Measurements from ENCODE around the gene PTPN3. TPM values are rescaled to one million over a fixed set of nuclear protein-coding genes. Genes with fewer than 3 reads are reported as not detected.

PTPN3 gene
- polyA plus RNA-seq, 12 donors = 2.7 to 7.3 (median 3.7) TPM; not detected in 1

GRCh38 chr9:109478051-109478563 lies 20.0 kb downstream of the PTPN3 start:
- DNase-seq = no peak

- DNase-seq = no peak
These were observed 20.7 kb downstream of the PTPN3 start for GRCh38 chr9:109477258-109478050.

GRCh38 chr9:109476642-109477257 lies 21.4 kb downstream of the PTPN3 start:
- no peak for DNase-seq

- no peak for DNase-seq
These were observed 22.6 kb downstream of the PTPN3 start for GRCh38 chr9:109475526-109475925.

- DNase-seq = no peak
These were observed 23.2 kb downstream of the PTPN3 start for GRCh38 chr9:109474944-109475343.

GRCh38 chr9:109474170-109474569 lies 23.9 kb downstream of the PTPN3 start:
- no peak for DNase-seq

GRCh38 chr9:109473329-109473728 lies 24.8 kb downstream of the PTPN3 start:
- no peak for DNase-seq

- no peak for DNase-seq
These were observed 26.4 kb downstream of the PTPN3 start for GRCh38 chr9:109471475-109472393.

- DNase-seq = peak; percentile 62
These were observed 28.3 kb downstream of the PTPN3 start for GRCh38 chr9:109469646-109470358.

- no peak for DNase-seq
These were observed 29.2 kb downstream of the PTPN3 start for GRCh38 chr9:109468927-109469326.

GRCh38 chr9:109467936-109468335 lies 30.2 kb downstream of the PTPN3 start:
- no peak for DNase-seq

GRCh38 chr9:109466623-109467590 lies 31.2 kb downstream of the PTPN3 start:
- no peak for DNase-seq

- DNase-seq = no peak
These were observed 34.0 kb downstream of the PTPN3 start for GRCh38 chr9:109463924-109464625.

GRCh38 chr9:109460576-109460975 lies 37.5 kb downstream of the PTPN3 start:
- no peak for DNase-seq

GRCh38 chr9:109459423-109459822 lies 38.7 kb downstream of the PTPN3 start:
- DNase-seq = no peak

- no peak for DNase-seq
These were observed 39.5 kb downstream of the PTPN3 start for GRCh38 chr9:109458453-109459211.

- DNase-seq = no peak
These were observed 41.3 kb downstream of the PTPN3 start for GRCh38 chr9:109456811-109457210.

GRCh38 chr9:109455861-109456260 lies 42.2 kb downstream of the PTPN3 start:
- no peak for DNase-seq

- no peak for DNase-seq
These were observed 42.7 kb downstream of the PTPN3 start for GRCh38 chr9:109455391-109455790.

All from muscle of arm (tissue), 12 donors.